Suppressor macrophage treated with lipopolysaccharide for 1 hour (primary cell): ENCODE data around the gene KRT73.
A peak's percentile ranks its signal among the peaks of the same experiment; 100 is the strongest.

Source experiments
- DNase-seq, 3 donors: peaks; one replicate each; pipeline ENCODE4 v3.0.0-alpha.2; 2020 to 2022

Gene KRT73

DNA sequence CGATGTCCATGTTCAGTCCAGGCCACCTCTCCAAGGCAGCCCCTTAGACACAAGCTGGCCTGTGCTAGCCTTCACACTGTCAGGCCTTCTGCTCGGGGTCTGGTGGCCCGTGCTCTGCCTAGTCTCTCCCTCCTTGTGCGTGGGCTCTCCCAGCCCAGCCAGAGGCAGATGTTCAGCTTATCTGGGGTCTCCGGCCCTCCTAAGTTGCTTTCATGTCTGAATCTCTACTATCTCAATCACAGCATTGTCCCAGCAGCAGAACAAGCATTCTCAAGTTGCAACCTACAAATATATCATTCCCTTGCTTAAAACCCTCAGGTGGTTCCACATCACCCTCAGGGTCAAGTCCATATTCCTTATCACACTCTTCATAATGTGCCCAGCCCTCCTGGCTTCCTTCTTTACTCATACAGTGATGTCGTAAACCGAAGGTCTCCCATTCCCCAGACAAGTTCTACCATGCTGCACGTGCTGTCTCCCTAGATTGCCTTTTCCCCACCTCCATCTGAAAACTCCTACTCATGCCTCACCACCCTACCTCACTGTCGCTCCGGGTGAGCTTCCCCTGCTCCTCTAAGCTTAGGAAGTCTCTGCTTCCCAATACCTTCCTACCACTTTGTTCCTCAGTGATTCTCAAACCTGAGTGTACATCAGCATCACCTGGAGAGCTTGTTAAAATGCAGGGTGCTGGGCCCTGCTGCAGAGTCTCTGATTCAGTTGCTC is 1.5 kb downstream of the KRT73 start:
- no peak for DNase-seq

DNA sequence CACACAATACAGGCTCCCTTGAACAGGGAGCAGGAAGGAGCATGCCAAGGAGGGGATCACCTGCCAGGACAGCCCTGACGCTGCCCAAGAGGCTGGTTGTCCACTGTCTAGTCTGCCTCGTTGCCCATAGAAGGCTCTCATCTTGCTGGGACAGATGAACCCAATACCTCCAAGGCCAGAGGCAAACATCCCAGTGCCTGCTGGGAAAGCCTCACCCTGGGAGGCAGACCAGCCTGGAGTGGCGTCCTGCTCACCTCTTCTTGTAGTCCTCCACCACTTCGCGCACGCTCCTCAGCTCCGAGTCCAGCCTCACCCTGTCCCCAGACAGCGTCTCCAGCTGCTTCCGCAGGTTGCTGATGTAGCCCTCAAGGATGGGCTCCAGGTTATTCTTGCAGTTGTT is 2.4 kb downstream of the KRT73 start:
- DNase-seq = no peak

DNA sequence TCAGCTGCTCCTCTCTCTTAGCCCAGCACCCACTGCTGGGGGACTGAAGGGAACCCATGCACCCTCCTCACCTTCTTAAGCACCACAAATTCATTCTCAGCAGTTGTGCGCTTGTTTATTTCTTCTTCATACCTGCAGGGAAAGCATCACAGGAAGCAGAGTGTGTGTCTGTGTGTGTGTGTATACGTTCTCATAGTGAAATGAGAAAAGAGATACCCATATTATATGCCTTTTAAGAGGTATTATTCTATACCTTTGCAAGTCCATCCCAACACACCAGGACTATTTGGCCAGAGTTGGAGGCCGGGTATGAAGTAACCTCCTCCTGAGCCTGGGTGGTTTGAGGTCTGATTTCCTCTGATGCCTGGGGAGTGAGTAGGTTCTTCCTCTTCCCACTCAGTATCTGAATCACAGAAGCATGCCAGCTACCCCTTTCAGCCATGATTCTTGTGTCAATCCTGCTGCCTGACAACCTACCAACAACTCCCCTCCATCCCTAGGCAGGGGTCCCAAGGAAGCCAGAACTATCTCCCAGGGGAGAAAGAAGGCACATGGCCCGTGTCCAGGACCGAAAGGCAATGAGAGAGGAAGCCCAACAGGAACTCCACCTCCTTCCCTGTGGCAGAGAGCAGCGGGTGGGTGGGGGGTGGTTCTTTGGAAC is 3.0 kb downstream of the KRT73 start:
- DNase-seq = peak; percentile 67 to 77 (median 73)

DNA sequence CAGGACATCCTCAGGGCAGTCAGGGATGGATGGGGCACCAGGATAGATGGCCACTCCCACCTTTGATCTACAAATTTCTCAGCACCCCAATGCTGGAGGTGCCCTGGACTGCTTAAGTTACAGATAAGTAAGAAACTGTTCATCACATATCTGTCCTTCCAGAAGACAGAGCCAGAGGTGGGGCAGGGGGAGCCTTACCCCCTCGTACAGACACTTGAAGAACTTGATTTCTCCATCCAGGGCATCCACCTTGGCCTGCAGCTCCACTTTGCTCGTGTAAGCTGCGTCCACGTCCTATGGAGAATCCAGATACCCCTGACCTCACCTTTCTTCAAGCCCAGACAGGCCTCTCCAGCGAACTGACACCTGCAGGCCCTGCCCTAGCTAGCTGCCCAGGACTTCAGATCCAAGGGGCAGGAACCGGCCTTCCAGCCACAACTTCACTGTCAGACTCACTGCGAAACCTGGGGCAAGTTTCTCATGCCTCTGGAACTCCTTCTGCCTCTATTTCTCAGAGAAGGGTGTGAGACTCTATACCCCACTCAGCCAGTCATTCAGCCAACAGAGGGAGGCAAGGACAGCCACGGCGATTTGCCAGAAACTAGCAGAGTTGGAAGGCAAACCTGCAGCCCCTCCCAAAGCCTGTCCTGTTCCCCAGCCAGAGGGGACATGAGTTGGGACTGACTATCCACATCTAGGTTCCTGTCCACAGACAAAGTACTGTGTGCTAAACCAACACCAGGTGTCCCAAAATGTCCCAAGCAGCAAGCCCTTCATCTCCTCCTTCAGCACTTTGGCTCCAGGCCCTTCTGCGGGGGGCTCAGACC is 3.8 kb downstream of the KRT73 start:
- DNase-seq = no peak

DNA sequence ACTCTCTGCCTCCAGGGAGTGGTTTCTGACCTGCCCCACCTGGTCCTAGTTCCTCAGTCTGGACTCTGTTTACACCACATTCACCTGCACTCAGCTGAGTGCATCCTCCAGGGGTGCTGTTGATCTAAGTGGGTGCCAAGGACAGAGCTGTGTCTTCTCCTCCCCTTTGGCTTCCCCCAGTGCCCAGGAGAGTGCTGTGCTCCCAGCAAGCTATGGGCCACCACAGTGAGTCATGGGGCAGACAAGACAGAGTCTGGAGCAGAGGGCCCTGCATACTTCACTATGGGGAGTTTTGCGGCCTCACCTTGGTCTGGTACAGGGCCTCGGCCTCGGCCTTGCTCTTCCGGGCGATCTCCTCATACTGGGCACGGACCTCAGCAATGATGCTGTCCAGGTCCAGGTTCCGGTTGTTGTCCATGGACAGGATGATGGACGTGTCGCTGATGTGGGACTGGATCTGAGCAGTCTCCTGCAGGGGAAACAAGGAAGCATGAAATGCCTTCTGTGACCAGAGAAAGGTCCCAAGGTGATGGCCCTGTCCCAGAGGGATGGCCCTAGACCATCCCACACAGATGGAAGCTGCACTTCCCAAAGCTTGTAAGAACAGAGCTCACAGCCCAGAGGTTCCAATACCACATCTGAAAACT is 4.9 kb downstream of the KRT73 start:
- no peak for DNase-seq

DNA sequence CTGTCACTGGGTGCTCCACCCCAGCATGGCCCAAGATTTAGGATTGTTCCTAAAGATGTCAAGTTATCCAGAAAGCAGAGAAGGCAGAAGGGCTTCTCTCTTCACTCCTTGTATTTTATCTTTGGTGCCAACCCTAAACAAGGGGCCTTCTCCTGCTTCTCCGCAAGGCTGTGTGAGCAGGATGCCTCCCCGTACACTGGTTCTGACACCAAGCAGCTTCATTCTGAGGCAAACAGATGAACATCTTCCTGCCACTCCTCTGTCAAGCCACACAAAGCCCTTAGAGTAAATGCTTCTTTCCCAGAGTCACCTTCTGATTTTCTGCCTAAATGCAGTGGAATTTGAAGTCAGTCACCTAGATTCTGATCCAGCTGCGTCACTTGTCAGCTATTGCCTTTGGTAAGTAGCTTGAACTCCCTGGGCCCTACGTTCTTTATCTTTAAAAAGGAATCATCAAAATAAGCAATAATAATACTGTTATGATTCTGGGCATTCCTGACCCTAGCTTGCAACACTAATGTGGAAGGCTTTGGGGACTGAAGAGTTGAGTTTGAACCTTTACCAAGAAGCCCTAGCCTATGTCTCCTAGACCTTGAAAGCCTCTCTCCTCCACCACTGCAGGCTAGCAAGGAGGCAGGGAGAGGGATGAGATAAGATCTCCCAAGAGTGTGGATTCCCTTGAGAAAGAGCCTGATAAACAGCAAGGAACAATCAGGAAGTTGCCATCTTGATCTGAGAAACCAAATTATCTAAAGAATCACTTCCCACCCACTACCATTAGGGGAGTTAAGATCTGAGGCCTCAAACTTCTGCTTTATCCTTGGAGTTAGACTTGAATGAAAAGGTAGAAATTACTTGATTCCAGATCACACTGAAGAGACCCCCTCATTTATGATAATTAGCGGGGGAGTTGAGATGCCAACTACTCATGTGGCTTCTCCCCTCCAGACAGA is 5.7 kb downstream of the KRT73 start:
- no peak for DNase-seq

DNA sequence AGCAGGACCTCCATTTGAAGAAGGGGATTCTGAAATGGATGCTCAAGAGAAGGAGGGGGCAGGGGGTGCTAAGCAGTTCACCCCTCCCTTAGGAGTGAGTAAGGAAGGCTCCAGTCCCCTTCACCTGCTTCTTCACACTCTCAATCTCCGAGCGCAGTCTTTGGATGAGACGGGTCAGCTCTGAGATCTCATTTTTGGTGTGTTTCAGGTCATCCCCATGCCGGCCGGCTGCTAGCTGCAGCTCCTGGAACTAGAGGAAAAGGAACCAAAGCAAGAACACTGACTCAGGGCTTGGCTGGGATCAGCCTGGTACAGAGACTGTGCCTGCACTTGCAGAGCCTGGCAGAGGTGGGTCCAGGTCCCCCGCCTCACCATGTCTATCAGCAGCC is 7.3 kb downstream of the KRT73 start:
- no peak for DNase-seq

DNA sequence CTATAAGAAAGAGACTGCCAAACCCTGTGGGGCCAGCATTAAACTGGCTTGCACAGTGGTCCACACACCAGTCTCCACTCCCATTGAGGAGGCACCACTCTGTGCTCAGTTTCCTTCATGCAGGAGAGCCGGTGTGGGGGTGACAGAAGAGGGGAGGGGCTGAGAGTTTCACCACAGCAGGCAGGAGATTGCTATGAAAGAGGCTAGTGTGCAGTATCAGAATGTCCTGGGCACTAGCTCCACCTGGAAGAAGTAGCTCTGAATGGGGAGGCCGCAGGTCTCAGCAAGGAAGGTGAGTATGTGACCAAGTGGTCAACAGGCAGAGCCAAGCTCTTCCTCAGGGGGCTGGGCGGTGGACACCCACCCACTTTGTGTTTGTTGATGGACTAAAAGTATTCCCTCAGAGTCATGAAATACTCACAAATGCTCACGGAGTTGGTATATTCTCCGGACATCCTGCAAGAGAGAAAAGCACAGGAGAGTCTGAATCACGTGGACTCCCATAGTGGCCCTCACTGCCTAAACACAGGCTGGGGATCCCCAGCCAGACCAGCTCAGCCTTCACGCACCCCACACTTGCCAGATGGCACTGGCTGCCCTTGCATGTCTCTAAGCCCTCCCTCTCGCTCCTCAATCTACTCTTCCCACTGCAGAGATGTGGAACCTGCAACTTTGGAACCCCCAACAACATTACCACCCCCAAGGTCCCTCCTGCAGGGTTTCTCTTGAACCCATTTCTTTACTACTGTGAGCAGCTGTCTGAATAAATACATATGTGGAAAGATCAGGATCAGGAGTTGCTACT is 9.3 kb downstream of the KRT73 start:
- no peak for DNase-seq

DNA sequence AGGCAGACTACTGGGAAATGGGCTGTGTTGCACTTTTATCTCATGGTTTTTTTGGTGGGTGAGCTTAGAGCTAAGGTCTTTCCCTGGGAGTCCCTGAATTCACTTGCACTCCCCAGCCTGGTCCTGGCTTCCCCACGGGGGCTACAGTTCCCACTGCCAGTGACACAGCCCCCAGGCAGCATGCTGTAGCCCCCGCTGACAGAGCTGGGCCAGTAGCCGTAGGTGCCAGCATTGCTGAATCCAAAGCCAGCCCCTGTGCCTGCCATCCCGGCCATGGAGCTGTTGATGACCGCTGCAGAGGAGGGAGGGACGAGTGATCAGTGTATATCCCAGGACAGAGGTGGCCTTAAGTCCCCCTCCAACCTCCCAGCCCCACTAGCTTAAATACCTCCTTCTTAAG is 10.2 kb downstream of the KRT73 start:
- DNase-seq = no peak

DNA sequence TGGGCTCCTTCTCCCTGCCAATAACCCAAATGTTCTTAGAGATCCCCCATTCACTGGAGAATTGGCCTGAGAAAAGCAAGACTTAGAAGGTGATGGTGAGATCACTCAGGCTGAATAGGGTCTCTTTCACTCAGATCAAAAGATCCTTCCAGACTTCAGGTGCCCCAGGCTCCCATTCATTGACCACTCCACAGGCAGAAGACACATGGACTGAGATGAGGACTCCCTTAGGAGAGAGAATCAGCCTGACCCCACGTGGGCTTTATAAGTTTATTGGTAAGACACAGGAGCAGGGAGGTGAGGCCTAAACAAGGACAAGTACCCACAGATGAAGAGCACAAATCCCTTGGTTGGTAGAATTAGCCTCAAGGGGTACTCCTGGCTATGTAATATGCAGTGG is 11.0 kb downstream of the KRT73 start:
- DNase-seq = no peak

DNA sequence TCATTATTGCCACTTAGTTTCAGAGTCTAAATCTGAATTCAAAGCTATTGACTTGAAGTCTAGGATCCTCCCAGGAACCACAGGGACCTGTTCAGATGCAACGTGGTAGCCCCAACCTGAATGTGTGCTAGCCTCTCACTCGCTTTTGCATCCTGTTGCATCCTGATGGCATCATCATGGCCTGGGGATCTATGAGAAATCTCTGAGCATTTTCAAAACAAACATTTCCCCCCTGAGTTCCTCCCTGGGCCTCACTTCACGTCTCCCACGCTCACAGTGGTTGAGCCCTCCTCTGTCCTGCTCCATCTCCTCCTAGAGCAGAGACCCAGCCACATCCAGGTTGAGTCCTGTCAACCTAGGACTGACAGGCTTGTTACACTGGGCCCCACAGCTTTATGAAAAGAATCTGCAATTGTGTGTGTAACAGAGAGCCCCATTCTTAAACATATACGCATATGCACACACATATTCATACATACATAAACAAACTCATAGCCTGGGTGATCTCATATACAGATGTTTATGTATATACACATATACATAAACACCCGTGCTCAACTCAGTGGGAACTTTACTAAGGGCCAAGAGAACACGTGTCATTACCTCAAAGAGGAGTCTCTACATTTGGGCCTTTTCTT is 11.7 kb downstream of the KRT73 start:
- no peak for DNase-seq

DNA sequence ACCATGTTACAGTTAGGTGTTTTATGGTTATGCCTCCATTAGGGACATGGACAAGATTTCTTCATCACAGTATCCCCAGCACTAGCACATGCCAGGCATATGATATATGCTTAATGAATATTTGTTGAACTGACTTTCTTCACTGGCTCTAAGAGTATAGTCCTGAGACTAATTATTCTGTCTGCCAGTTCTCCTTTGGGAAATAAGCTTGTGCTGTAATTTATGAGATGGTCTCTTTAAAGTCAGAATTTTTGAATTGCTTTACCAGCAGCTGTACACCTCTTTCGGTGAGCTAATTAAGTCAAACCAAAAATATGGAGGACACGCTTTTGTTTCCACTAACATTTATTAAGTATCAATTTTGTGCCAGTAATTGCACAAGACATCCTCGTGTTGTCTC is 12.3 kb downstream of the KRT73 start:
- no peak for DNase-seq

DNA sequence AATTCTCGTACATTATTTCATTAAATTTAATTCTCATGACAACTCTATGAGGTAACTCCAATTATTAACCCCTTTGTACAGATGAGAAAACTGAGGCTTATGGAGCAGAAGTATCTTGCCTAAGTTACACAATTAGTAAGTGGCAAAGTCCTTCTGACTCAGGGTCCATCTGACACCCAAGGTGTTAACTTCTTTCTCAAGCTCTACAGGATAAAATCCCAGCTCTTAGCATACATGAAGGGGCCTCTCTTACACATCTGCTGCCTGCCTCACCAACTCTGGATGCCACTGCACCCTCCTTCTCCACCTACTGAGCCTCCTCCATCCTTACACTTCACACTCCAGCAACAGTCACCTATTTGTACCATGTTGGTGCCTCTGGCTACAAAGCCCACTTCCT is 12.8 kb downstream of the KRT73 start:
- DNase-seq = no peak

DNA sequence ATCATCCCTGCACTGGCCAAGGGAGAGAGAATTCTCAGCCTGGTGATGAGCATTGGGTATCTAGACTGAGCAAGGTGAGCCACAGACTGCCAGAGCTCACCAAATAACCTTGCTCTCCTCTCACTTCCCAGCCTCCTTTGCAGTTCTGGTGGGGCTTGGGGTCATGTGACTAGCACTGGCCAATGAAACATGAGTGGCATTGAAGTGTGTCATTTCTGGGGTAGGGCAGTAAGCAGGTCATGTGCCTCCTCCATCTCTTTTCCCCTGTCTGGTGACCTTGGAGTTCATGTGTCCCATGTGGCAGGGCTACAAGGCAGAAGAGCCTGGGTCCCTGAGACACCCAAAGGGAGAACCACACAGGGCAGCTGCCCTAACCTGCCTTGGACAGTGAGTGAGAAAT is 13.5 kb downstream of the KRT73 start:
- no peak for DNase-seq

DNA sequence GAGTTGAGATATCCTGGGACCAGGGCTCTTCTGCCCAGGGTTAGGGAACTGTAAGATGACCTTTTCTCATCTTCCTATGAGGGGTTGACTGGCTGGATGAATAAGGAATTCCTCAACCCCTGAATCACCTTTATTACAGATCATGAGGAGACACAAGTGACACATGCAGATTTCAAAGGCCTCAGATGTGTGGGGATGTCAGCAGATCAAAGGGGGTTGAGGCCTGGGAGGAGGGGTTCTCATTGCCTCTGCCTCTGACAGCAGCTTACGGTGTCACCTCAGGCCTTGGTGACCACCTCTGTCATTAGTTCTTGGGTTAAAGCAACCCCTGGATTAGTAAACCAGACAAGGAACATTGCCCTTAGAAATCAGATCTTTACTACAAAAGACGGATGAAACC is 15.0 kb downstream of the KRT73 start:
- DNase-seq = no peak

DNA sequence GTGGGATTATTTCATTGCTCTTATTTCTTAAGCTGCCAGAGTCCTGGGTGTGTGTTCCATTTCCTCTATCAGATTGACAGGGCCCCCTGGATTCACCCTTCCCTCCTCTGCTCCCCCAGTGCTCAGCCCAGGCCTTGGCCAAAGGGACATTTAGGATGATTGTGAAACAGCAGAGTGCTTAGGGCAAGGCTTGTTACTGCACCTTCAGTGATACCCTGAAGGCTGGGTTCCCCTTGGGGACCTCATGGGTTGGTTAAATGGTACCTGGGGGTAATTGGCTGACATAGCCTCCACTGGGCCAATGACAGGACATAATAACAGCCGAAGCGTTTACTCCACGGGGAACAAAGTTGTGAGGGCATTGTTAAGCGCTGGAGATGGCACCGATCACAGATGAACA is 15.8 kb downstream of the KRT73 start:
- DNase-seq = no peak

DNA sequence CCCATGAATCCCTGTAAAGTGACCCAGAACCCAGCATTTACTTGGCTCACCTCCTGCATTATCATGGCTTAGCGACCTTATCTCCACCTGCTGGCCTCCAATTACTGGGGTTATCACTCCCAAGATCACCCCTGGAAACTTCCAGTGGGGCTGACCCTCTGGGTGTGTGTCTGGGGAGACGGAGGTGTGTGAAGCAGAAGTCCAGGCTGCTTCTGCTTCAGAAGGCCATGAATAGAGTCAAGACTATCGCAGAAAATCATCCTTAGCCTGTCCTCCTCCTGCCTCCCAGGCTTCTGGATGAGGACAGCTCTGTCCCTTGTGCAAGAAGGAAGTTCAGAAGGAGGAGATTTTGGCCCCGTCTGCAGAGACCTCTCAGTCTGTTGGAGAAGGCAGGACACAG is 16.7 kb downstream of the KRT73 start:
- no peak for DNase-seq

DNA sequence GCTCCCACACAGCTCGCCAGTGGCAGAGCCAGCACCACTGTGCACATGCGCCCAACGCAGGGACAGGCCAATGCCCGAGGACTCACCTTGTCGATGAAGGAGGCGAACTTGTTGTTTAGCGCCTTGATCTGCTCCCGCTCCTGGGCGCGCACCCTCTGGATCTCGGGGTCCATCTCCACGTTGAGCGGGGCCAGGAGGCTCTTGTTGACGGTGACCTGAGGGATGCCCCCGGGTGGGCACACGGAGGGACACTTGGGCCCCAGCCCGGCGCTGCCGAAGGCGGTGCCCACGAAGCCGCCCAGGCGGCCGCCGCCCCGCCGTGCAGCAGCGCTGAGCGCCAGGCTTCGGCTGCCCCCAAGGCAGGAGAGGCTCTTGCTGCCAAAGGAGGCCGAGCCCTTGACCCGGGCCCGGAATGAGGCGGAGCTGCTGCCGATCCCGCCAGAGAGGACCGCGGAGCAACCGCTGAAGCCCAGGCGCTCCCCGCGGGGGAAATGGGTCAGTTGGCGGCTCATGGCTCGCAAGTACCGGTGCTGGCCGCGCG is 17.3 kb downstream of the KRT73 start, which contains the start of gene KRT72:
KRT72 (minus strand) TSS at position 523 of the 541 bp plus-strand sequence; CDS start at position 512, 11 bp downstream.
- DNase-seq = no peak

DNA sequence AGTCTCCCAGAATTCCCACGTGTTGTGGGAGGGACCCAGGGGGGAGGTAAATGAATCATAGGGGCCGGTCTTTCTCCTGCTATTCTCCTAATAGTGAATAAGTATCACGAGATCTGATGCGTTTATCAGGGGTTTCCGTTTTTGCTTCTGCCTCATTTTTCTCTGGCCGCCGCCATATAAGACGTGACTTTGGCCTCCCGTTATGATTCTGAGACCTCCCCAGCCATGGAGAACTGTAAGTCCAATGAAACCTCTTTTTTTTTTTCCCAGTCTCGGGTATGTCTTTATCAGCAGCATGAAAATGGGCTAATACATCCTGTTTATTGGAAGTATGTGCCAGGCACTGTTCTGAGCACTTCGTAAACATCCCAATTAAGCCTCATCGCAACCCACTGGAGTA is 17.9 kb downstream of the KRT73 start:
- DNase-seq = no peak

DNA sequence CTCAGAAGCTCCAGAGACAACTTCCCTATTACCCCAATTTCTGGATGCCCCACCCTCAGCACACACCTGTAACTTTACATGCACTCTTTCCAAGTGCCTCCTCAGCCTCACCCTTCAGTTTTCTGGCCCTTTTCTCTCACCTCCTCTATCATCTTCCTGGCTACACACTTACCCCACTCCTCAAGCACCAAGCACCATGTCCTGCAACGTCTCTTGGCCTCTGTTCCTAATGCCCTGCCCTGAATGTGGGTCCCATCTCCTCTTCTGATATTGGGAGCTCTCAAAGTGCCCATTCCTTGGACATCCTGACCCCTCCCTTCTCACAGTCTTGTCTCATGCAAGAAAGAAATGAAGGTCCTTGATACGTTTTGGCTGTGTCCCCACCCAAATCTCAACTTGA is 18.3 kb downstream of the KRT73 start:
- no peak for DNase-seq

DNA sequence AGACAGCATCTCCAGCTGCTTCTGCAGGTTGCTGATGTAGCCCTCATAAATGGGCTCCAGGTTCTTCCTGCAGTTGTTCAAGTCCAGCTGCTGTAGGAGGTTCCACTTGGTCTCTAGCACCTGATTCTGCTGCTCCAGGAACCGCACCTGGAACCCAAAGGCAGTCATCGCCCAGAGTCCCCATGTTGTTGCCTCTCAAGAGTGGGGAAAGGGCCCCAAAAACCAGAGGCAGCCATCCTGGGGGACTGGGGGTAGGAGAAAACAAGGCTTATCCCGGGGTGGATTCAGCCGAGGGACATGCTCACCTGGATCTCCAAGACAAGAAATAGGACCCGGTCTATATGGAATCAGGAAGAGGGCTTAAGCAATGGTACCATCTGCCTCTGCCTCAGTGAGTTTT is 19.4 kb downstream of the KRT73 start:
- DNase-seq = no peak
